ENCODE results near the gene CCT3. TPM values are rescaled to one million over a fixed set of nuclear protein-coding genes. Genes with fewer than 3 reads are reported as not detected.

Gene CCT3
- total RNA-seq, 4 donors from 2014 or later = 113 to 175 (median 137) TPM

DNA sequence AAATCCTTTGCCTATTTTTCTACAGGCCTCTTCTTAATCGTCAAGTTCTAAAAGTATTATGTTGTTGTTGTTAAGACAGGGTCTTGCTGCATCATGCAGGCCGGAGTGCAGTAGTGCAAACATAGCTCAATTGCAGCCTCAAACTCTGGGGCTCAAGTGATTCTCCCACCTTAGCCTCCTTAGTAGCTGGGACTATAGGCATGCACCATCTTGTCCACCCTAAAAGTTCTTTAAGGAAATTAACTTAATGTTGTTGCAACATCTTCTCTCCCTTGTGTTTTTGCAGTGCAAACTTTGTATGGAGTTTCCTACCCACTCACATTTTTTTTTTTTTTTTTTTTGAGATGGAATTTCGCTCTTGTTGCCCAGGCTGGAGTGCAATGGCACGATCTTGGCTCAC is 34.9 kb downstream of the CCT3 start:
- TF ChIP-seq POLR2A (IDR thresholded peaks at IDR 0.05) (no peak), EP300 (IDR thresholded peaks at IDR 0.05) (no peak)
- TF ChIP-seq, protein P1, sequence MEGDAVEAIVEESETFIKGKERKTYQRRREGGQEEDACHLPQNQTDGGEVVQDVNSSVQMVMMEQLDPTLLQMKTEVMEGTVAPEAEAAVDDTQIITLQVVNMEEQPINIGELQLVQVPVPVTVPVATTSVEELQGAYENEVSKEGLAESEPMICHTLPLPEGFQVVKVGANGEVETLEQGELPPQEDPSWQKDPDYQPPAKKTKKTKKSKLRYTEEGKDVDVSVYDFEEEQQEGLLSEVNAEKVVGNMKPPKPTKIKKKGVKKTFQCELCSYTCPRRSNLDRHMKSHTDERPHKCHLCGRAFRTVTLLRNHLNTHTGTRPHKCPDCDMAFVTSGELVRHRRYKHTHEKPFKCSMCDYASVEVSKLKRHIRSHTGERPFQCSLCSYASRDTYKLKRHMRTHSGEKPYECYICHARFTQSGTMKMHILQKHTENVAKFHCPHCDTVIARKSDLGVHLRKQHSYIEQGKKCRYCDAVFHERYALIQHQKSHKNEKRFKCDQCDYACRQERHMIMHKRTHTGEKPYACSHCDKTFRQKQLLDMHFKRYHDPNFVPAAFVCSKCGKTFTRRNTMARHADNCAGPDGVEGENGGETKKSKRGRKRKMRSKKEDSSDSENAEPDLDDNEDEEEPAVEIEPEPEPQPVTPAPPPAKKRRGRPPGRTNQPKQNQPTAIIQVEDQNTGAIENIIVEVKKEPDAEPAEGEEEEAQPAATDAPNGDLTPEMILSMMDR (IDR thresholded peaks at IDR 0.05) = no peak
- Histone ChIP-seq H3K4me1 (no peaks in the 10 kb centered on the region), H3K9me3 (no peaks in the 10 kb centered on the region), H3K27ac (no peak overlapping the region), H3K4me3 (no peak overlapping the region), H3K27me3 (no peaks in the 10 kb centered on the region), H3K36me3 (peaks cover 0 to 45% (median 7%) of the 10 kb centered on the region in 3 donors)
- 80 to 95% methylated on average over 4 of the region's 4 CpGs for WGBS, 2 donors
- DNase-seq (ENCODE audit: low spot score in 2 of 2) = no peak

DNA sequence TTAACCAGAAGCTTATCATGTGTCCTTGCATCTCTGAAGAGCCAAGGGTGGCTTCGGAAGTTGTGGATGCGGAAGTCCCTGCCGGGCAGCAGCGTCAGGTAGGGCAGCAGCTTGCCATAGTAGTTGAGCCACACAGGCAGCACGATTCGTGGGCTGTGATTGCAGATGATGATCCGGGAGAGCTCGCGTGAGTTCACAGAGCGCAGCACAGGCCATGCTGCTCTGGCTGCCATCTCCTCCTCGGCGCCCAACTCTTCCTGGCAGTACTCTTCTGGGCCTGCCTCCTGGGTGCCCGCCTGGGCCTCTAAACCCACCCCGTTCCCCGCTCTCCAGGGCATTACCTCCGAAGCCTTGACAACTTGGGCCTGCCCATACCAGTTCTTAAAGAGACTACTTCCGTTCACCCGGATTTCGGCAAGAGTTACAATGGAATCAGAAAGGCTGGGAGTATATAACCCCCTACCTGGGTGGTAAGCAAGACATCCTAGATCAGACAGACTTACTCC is 39.2 kb downstream of the CCT3 start, which contains the start of gene VHLL:
Gene VHLL, minus strand, starts transcription at position 456 of the 506 bp plus-strand sequence. Its CDS starts 118 bp downstream, at position 338.
- H3K4me1 ChIP-seq = peaks cover 0 to 20% (median 9%) of the 10 kb centered on the region in 4 donors
- H3K36me3 ChIP-seq = peaks cover 0 to 7% (median 0%) of the 10 kb centered on the region in 3 donors
- no peaks in the 10 kb centered on the region for H3K9me3 ChIP-seq
- 87 to 89% methylated on average over 16 to 19 of the region's 19 CpGs for WGBS, 2 donors
- no peak within 1 kb of the TSS for H3K4me3 ChIP-seq
- no peak within 1 kb of the TSS for H3K27ac ChIP-seq
- no peak for DNase-seq (ENCODE audit: low spot score in 2 of 2)
- no peaks in the 10 kb centered on the region for H3K27me3 ChIP-seq
- TF ChIP-seq, protein P1 (IDR thresholded peaks at IDR 0.05) = no peak
- TF ChIP-seq EP300 (IDR thresholded peaks at IDR 0.05) (no peak), POLR2A (IDR thresholded peaks at IDR 0.05) (no peak)

DNA sequence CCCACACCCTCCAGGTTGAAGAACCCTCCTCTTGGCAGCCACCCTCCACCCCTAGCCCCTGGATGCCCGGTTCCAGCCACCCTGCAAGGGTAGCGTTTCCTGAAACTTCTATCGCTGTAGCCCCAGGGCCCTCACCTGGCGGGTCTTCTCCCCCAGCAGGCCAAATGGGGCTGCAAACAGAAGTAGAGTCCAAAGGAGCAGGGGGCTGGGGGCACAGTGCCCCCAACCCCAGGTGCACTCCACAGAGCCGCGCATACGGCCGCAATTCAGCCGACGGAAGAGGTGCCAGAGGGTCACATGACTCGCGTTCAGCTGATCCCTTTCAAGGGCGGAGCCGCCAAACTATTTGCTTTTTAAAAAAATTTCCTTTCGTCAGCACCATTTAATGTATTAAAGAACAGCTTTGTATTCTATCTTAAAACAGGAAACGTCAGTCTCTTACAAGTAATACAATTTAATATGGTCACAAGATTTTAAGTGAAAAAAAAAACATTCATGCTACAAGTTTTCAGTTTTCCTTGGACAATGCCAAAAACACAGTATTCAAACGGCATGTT is 42.6 kb downstream of the CCT3 start, which contains the start of gene GLMP:
Gene GLMP, minus strand, starts transcription at position 289 of the 557 bp plus-strand sequence. Its CDS starts 34 bp downstream, at position 255.
- Histone ChIP-seq H3K4me3 (peak within 1 kb of the TSS; percentile 52 to 84 (median 74)), H3K27me3 (no peaks in the 10 kb centered on the region), H3K36me3 (peaks cover 0 to 18% (median 0%) of the 10 kb centered on the region in 3 donors), H3K4me1 (peaks cover 0 to 41% (median 19%) of the 10 kb centered on the region in 4 donors), H3K27ac (peak within 1 kb of the TSS; percentile 63 to 81 (median 70)), H3K9me3 (no peaks in the 10 kb centered on the region)
- 1% methylated on average over 17 of the region's 17 CpGs for WGBS, 2 donors
- peak; percentile 49 to 75 for DNase-seq (ENCODE audit: low spot score in 2 of 2)
- TF ChIP-seq EP300 (IDR thresholded peaks at IDR 0.05) = peak in 1 of 2 donors; percentile 70
- TF ChIP-seq, protein P1 (IDR thresholded peaks at IDR 0.05) = no peak

DNA sequence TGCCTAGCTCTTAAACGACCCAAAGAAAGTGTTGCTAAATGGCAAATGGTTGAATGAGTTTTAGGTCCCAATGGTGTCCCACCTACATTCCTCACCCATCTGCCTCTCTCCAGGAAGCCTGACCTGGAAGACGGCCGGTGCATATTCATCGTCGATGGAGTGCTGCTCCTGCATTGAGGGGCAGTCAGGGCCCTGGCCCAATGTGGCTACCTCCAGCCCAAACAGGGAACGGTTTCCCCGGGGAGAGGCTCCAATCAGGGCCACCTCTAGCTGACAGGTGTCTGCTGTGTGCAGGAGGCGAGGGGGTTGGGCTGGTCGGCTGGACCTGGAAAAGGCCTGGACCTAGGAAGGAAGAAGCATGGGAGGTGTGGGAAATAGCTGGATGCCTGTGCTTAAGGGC is 44.2 kb downstream of the CCT3 start:
- TF ChIP-seq, protein P1 (IDR thresholded peaks at IDR 0.05) = no peak
- TF ChIP-seq EP300 (IDR thresholded peaks at IDR 0.05) (no peak), POLR2A (IDR thresholded peaks at IDR 0.05) (no peak)
- 80 to 89% methylated on average over 9 of the region's 9 CpGs for WGBS, 2 donors
- no peak overlapping the region for H3K27ac ChIP-seq
- H3K9me3 ChIP-seq = no peaks in the 10 kb centered on the region
- H3K4me1 ChIP-seq = peaks cover 0 to 43% (median 19%) of the 10 kb centered on the region in 4 donors
- no peak for DNase-seq (ENCODE audit: low spot score in 2 of 2)
- H3K27me3 ChIP-seq = no peaks in the 10 kb centered on the region
- H3K4me3 ChIP-seq = no peak overlapping the region
- peaks cover 0 to 24% (median 0%) of the 10 kb centered on the region in 3 donors for H3K36me3 ChIP-seq

DNA sequence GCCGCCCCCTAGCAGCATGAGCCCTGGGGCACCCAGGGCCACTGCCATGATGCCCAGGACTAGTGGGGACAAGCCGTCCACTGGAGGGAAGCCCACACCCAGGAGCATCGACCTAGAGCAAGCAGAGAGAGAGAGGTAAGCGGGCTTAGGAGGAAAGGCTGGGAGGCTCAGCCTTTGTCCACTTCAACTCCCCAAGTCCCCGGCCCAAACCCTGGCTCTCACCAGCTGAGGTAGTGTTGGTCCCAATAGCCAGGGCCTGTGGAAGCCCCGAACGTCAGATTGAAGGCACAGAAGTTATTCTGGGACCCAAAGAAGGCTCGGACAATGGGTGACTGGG is 45.0 kb downstream of the CCT3 start:
- DNase-seq (ENCODE audit: low spot score in 2 of 2) = no peak

More for the DNA sequence above, 45.0 kb downstream of the CCT3 start:
- peaks cover 0 to 31% (median 0%) of the 10 kb centered on the region in 3 donors for H3K36me3 ChIP-seq
- H3K27ac ChIP-seq = no peak overlapping the region
- TF ChIP-seq POLR2A (IDR thresholded peaks at IDR 0.05) (no peak), EP300 (IDR thresholded peaks at IDR 0.05) (no peak)
- TF ChIP-seq, protein P1 (IDR thresholded peaks at IDR 0.05) = no peak
- peaks cover 0 to 43% (median 19%) of the 10 kb centered on the region in 4 donors for H3K4me1 ChIP-seq
- H3K9me3 ChIP-seq = no peaks in the 10 kb centered on the region
- no peaks in the 10 kb centered on the region for H3K27me3 ChIP-seq
- 85 to 92% methylated on average over 8 of the region's 8 CpGs for WGBS, 2 donors
- no peak overlapping the region for H3K4me3 ChIP-seq

Data from tibial nerve (tissue), 4 donors.